ENCODE measurements around the gene SGSH. TPM values are rescaled to one million over a fixed set of nuclear protein-coding genes. Genes with fewer than 3 reads are reported as not detected.

Gene SGSH
- total RNA-seq, 1 experiment from 2014 or later: 42.8 TPM

DNA sequence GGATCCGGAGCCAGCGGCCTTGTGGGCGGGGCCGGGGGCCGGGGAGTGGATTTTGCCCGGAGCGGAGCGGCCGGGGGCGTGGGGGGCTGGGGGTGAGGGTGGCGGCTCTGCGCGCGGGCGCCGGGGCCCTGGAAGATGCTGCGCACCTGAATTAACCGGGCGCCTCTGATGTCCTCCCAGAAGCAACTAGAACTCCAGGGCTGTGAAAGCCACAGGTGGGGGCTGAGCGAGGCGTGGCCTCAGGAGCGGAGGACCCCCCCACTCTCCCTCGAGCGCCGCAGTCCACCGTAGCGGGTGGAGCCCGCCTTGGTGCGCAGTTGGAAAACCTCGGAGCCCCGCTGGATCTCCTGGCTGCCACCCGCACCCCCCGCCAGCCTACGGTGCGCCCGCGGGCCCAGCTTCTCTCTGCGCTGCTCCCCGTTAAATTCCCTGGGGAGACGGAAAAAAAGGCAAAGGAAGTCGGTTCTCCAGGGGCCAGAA is 643 bp upstream of the SGSH start:
- peak in 1 of 2 experiments; percentile 34 for DNase-seq
- peaks cover 8% of the 10 kb centered on the region for H3K4me1 Mint-ChIP-seq (ENCODE audit: low read depth, unreplicated experiment)
- no peak for TF ChIP-seq CTCF (IDR thresholded peaks at IDR 0.05; ENCODE audit: insufficient read depth in 1 of 2, low read depth in 1 of 2, low read length in 1 of 2, severe bottlenecking in 1 of 2, unreplicated experiment in 1 of 2)
- Histone ChIP-seq H3K27me3 (replicated peaks; ENCODE audit: control insufficient read depth, insufficient read depth, low read length) (no peaks in the 10 kb centered on the region), H3K36me3 (ENCODE audit: control insufficient read depth, insufficient read depth, low read length) (peaks cover 3% of the 10 kb centered on the region), H3K4me1 (peaks cover 6% of the 10 kb centered on the region; the same call in 1 of the 2 replicates), H3K4me3 (ENCODE audit: low read depth, low read length) (peak overlapping the region; percentile 82), H3K9me3 (no peaks in the 10 kb centered on the region)
- peaks cover 34% of the 10 kb centered on the region for H3K36me3 Mint-ChIP-seq (ENCODE audit: insufficient read depth, unreplicated experiment)
- H3K9me3 Mint-ChIP-seq (ENCODE audit: unreplicated experiment): no peaks in the 10 kb centered on the region
- H3K27me3 Mint-ChIP-seq (ENCODE audit: insufficient read depth, unreplicated experiment): no peaks in the 10 kb centered on the region
- H3K27ac Mint-ChIP-seq (ENCODE audit: unreplicated experiment): no peak overlapping the region
- CTCF ChIA-PET: no interaction called here
- peak overlapping the region; percentile 96 for H3K4me3 Mint-ChIP-seq (ENCODE audit: unreplicated experiment)
- no TSS peak for BruUV-seq (replicated peaks)
- POLR2A ChIA-PET: interaction anchor here (0.6 to 1.0 kb wide), 4 partner anchors 40 to 432 kb away, joined by 3 to 8 read pairs (median 5); partner anchors contain the start of gene RNF213
- intact Hi-C loops (cut with micrococcal nuclease; ENCODE audit: unreplicated experiment): loop anchor here (5.0 kb wide), 1 partner anchor 73 kb away; the partner anchor contains the start of gene EIF4A3

GRCh38 chr17:80219763-80220053 is 425 bp downstream of the SGSH start:
- Mint-ChIP-seq H3K4me1 (ENCODE audit: low read depth, unreplicated experiment) (peaks cover 8% of the 10 kb centered on the region), H3K4me3 (ENCODE audit: unreplicated experiment) (peak overlapping the region; percentile 96), H3K9me3 (ENCODE audit: unreplicated experiment) (no peaks in the 10 kb centered on the region), H3K27ac (ENCODE audit: unreplicated experiment) (peak overlapping the region; percentile 88), H3K36me3 (ENCODE audit: insufficient read depth, unreplicated experiment) (peaks cover 34% of the 10 kb centered on the region), H3K27me3 (ENCODE audit: insufficient read depth, unreplicated experiment) (no peaks in the 10 kb centered on the region)
- Histone ChIP-seq H3K9me3 (no peaks in the 10 kb centered on the region), H3K36me3 (ENCODE audit: control insufficient read depth, insufficient read depth, low read length) (peaks cover 3% of the 10 kb centered on the region), H3K4me3 (ENCODE audit: low read depth, low read length) (peak overlapping the region; percentile 82), H3K4me1 (0 out of 2 replicates have a peak, but pooled peaks cover 6% of the 10 kb centered on the region), H3K27me3 (replicated peaks; ENCODE audit: control insufficient read depth, insufficient read depth, low read length) (no peaks in the 10 kb centered on the region)
- DNase-seq: no peak
- ChIA-PET POLR2A (interaction anchor here (0.6 to 1.0 kb wide), 2 partner anchors 10 to 41 kb away, joined by 3 to 4 read pairs; partner anchors contain the start of gene RNF213), CTCF (interaction anchor here (0.6 to 1.0 kb wide), 2 partner anchors 95 to 118 kb away, joined by 3 to 5 read pairs; partner anchors contain the start of gene GAA)
- no peak for TF ChIP-seq CTCF (IDR thresholded peaks at IDR 0.05; ENCODE audit: insufficient read depth in 1 of 2, low read depth in 1 of 2, low read length in 1 of 2, severe bottlenecking in 1 of 2, unreplicated experiment in 1 of 2)
- intact Hi-C loops (cut with micrococcal nuclease; ENCODE audit: unreplicated experiment): loop anchor here (5.0 kb wide), 1 partner anchor 72 kb away; the partner anchor contains the start of gene EIF4A3
- TSS peak; percentile 37 for BruUV-seq (replicated peaks)

DNA sequence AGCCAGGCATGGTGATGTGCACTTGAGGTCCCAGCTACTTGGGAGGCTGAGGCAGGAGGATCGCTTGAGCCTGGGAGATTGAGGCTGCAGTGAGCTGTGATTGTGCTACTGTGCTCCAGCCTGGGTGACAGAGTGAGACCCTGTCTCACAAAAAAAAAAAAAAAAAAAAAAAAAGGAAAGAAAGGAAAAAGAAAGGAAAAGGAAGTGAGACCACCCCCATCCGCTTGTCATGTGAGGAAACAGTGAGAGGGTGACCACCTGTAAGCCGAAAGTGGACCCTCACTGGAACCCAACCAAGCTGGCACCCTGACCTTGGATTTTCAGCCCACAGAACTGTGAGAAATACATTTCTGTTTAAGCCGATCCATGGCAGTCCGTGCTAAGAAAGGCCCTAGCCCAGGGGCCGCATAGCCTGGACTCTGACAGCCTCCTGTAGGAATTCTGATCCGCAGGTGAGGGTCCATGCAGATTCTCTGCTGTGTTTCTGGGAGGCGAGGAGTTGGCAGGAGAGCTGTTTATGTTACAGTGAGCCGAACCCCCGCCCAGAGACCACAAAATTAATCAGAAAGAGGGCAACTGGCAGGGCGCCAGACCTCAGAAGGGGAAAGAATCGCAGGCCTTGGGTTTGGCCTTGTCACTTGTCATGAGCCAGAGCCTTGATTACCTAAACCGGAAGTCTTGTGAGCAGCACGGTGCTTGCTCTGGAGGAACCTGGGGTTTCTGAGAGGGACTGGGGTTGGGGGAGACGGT is 945 bp downstream of the SGSH start:
- no peak for DNase-seq
- H3K4me1 ChIP-seq: 0 out of 2 replicates have a peak, but pooled peaks cover 6% of the 10 kb centered on the region
- no peak for TF ChIP-seq CTCF (IDR thresholded peaks at IDR 0.05; ENCODE audit: insufficient read depth in 1 of 2, low read depth in 1 of 2, low read length in 1 of 2, severe bottlenecking in 1 of 2, unreplicated experiment in 1 of 2)
- no peaks in the 10 kb centered on the region for H3K27me3 ChIP-seq (replicated peaks; ENCODE audit: control insufficient read depth, insufficient read depth, low read length)
- no TSS peak for BruUV-seq (replicated peaks)
- Mint-ChIP-seq H3K4me3 (ENCODE audit: unreplicated experiment) (peak overlapping the region; percentile 96), H3K27ac (ENCODE audit: unreplicated experiment) (peak overlapping the region; percentile 88), H3K9me3 (ENCODE audit: unreplicated experiment) (no peaks in the 10 kb centered on the region), H3K27me3 (ENCODE audit: insufficient read depth, unreplicated experiment) (no peaks in the 10 kb centered on the region), H3K36me3 (ENCODE audit: insufficient read depth, unreplicated experiment) (peaks cover 34% of the 10 kb centered on the region), H3K4me1 (ENCODE audit: low read depth, unreplicated experiment) (peaks cover 5% of the 10 kb centered on the region)
- peaks cover 3% of the 10 kb centered on the region for H3K36me3 ChIP-seq (ENCODE audit: control insufficient read depth, insufficient read depth, low read length)
- intact Hi-C loops (cut with micrococcal nuclease; ENCODE audit: unreplicated experiment): no loop called here
- ChIA-PET POLR2A (no interaction called here), CTCF (interaction anchor here (1.0 kb wide), 1 partner anchor 95 kb away, joined by 3 read pairs; no protein-coding TSS in a partner anchor)
- peak overlapping the region; percentile 82 for H3K4me3 ChIP-seq (ENCODE audit: low read depth, low read length)
- H3K9me3 ChIP-seq: no peaks in the 10 kb centered on the region

Data from Caco-2 (cell line).